Measurements from ENCODE around the gene PSME1.

The PSME1 gene

GRCh38 chr14:24130380-24130716 is 5.6 kb upstream of the PSME1 start, which contains the start of gene FITM1:
Gene FITM1 (plus strand): TSS chr14:24130659. CDS start chr14:24131564, 905 bp downstream.
- TF ChIP-seq CTCF (IDR thresholded peaks at IDR 0.05; ENCODE audit: insufficient read depth, low read depth, low read length, missing control alignments): no peak
- no peak within 1 kb of the TSS for H3K4me3 ChIP-seq (ENCODE audit: low read length)
- no peak for DNase-seq (ENCODE audit: low read depth)

GRCh38 chr14:24130717-24131548 is 5.1 kb upstream of the PSME1 start:
- H3K4me3 ChIP-seq (ENCODE audit: low read length): no peak overlapping the region
- no peak for TF ChIP-seq CTCF (IDR thresholded peaks at IDR 0.05; ENCODE audit: insufficient read depth, low read depth, low read length, missing control alignments)
- DNase-seq (ENCODE audit: low read depth): no peak

- no peak for DNase-seq (ENCODE audit: low read depth)
- H3K4me3 ChIP-seq (ENCODE audit: low read length): no peak overlapping the region
- TF ChIP-seq CTCF (IDR thresholded peaks at IDR 0.05; ENCODE audit: insufficient read depth, low read depth, low read length, missing control alignments): no peak
These were observed 4.4 kb upstream of the PSME1 start for GRCh38 chr14:24131549-24131966.

- no peak overlapping the region for H3K4me3 ChIP-seq (ENCODE audit: low read length)
- no peak for TF ChIP-seq CTCF (IDR thresholded peaks at IDR 0.05; ENCODE audit: insufficient read depth, low read depth, low read length, missing control alignments)
- DNase-seq (ENCODE audit: low read depth): peak; percentile 58
These were observed 3.8 kb upstream of the PSME1 start for GRCh38 chr14:24132061-24132685.

- no peak for DNase-seq (ENCODE audit: low read depth)
- no peak overlapping the region for H3K4me3 ChIP-seq (ENCODE audit: low read length)
- TF ChIP-seq CTCF (IDR thresholded peaks at IDR 0.05; ENCODE audit: insufficient read depth, low read depth, low read length, missing control alignments): no peak
These were observed 3.0 kb upstream of the PSME1 start for GRCh38 chr14:24132976-24133375.

GRCh38 chr14:24133735-24134134 is 2.3 kb upstream of the PSME1 start:
- H3K4me3 ChIP-seq (ENCODE audit: low read length): no peak overlapping the region
- TF ChIP-seq CTCF (IDR thresholded peaks at IDR 0.05; ENCODE audit: insufficient read depth, low read depth, low read length, missing control alignments): no peak
- no peak for DNase-seq (ENCODE audit: low read depth)

GRCh38 chr14:24135584-24135833 is 485 bp upstream of the PSME1 start:
- DNase-seq (ENCODE audit: low read depth): no peak
- TF ChIP-seq CTCF (IDR thresholded peaks at IDR 0.05; ENCODE audit: insufficient read depth, low read depth, low read length, missing control alignments): no peak
- peak overlapping the region; percentile 69 for H3K4me3 ChIP-seq (ENCODE audit: low read length)
